ENCODE results near the gene EGFL6.

DNA sequence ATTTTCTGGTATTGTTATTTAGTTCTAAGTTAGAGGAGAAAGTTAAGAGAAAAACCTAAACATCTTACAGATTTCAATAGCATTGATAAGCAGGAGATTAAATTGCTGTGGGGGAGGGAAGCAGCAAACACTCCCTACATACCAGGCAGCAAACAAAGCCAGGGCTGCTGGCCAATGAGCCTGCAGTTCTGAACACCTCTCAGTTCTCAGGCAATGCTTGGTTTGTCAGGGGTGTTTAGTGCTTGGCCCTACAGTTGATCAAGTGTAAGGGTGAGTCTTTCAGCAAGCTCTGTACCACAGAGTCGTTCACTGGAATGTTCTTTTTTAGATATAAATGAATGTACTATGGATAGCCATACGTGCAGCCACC lies 38.6 kb downstream of the EGFL6 start:
- TF ChIP-seq ZNF441 (CRISPR knock-in tag; IDR thresholded peaks at IDR 0.05; ENCODE audit: borderline replicate concordance): no peak
- no peak for TF ChIP-seq ZSCAN29 (CRISPR knock-in tag; conservative IDR thresholded peaks at IDR 0.05)
- TF ChIP-seq, protein P1, sequence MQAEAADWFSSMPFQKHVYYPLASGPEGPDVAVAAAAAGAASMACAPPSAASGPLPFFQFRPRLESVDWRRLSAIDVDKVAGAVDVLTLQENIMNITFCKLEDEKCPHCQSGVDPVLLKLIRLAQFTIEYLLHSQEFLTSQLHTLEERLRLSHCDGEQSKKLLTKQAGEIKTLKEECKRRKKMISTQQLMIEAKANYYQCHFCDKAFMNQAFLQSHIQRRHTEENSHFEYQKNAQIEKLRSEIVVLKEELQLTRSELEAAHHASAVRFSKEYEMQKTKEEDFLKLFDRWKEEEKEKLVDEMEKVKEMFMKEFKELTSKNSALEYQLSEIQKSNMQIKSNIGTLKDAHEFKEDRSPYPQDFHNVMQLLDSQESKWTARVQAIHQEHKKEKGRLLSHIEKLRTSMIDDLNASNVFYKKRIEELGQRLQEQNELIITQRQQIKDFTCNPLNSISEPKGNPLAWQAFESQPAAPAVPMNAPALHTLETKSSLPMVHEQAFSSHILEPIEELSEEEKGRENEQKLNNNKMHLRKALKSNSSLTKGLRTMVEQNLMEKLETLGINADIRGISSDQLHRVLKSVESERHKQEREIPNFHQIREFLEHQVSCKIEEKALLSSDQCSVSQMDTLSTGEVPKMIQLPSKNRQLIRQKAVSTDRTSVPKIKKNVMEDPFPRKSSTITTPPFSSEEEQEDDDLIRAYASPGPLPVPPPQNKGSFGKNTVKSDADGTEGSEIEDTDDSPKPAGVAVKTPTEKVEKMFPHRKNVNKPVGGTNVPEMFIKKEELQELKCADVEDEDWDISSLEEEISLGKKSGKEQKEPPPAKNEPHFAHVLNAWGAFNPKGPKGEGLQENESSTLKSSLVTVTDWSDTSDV (CRISPR knock-in tag; IDR thresholded peaks at IDR 0.05): no peak
- TF ChIP-seq, protein P2, sequence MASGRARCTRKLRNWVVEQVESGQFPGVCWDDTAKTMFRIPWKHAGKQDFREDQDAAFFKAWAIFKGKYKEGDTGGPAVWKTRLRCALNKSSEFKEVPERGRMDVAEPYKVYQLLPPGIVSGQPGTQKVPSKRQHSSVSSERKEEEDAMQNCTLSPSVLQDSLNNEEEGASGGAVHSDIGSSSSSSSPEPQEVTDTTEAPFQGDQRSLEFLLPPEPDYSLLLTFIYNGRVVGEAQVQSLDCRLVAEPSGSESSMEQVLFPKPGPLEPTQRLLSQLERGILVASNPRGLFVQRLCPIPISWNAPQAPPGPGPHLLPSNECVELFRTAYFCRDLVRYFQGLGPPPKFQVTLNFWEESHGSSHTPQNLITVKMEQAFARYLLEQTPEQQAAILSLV (CRISPR knock-in tag; IDR thresholded peaks at IDR 0.05; ENCODE audit: borderline replicate concordance): no peak
- TF ChIP-seq SP5 (CRISPR knock-in tag; IDR thresholded peaks at IDR 0.05; ENCODE audit: borderline replicate concordance, low read depth): no peak
